Chondrocyte (in vitro differentiated cells): ENCODE data around the gene LRTM2. TPM values are rescaled to one million over a fixed set of nuclear protein-coding genes. Genes with fewer than 3 reads are reported as not detected.

ENCODE experiments used
- DNase-seq: peaks from one replicate; pipeline ENCODE4 v3.0.0; 2021; ENCODE audit warnings: mixed read lengths, low spot score
- H3K27ac Mint-ChIP-seq: one replicate; pipeline ENCODE4 v1.8.0; 2021; ENCODE audit warnings: mild to moderate bottlenecking, moderate library complexity, mixed read lengths; ENCODE audit not compliant: unreplicated experiment
- H3K27me3 Mint-ChIP-seq: 2 replicates; pipeline ENCODE4 v1.8.0; 2021; ENCODE audit warnings: low read depth, mixed read lengths
- H3K36me3 Mint-ChIP-seq: 2 replicates; pipeline ENCODE4 v1.8.0; 2021; ENCODE audit warnings: low read depth, mixed read lengths
- H3K4me1 Mint-ChIP-seq: 2 replicates; pipeline ENCODE4 v1.8.0; 2021; ENCODE audit warnings: low read depth, mild to moderate bottlenecking, mixed read lengths
- H3K4me3 Mint-ChIP-seq: one replicate; pipeline ENCODE4 v1.8.0; 2021; ENCODE audit warnings: mild to moderate bottlenecking, moderate library complexity, mixed read lengths; ENCODE audit not compliant: unreplicated experiment
- H3K9me3 Mint-ChIP-seq: 2 replicates; pipeline ENCODE4 v1.8.0; 2021; ENCODE audit warnings: low read depth, mixed read lengths
- total RNA-seq: library from RNA; stranded (reverse); gene quantifications from 3 replicates; pipeline ENCODE4 v1.2.1, GENCODE V29; 2021
- TF ChIP-seq, protein P1 (sequence below): fragments of 200-600 bp; sonication (generic); IDR thresholded peaks from 2 replicates; pipeline ENCODE4 v1.5.0; 2021; ENCODE audit warnings: antibody characterized with exemption, mild to moderate bottlenecking, moderate library complexity

LRTM2 gene
- total RNA-seq, 1 donor from 2014 or later: not detected

DNA sequence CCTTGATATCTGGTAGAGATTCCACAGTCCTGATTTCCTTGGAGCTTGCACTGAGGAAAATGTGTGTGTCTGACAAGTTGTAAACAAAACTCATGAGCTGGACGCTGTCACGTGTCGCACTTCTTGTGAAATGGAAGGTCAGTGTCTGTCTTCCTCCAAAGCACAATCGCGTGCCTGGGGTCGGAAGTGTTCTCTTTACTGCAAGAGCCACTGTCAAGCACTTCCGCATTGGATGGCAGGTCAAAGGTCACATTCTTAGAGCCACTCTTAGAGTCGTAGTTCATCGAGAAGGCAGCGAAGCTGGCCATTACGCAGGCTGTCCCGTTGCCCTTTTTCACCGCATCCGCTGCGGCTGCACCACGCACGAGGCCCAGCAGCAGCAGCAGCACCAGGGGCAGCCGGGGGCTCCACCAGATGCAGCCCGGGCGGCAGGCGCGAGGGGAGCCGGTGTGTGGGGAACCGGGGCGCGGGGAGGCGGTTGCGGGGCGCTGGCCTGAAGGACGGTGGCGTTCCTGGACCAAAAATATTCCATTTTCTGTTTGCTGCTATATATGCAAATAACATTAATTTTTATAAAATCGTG is 45.0 kb downstream of the LRTM2 start:
- no peak overlapping the region for H3K27ac Mint-ChIP-seq

DNA sequence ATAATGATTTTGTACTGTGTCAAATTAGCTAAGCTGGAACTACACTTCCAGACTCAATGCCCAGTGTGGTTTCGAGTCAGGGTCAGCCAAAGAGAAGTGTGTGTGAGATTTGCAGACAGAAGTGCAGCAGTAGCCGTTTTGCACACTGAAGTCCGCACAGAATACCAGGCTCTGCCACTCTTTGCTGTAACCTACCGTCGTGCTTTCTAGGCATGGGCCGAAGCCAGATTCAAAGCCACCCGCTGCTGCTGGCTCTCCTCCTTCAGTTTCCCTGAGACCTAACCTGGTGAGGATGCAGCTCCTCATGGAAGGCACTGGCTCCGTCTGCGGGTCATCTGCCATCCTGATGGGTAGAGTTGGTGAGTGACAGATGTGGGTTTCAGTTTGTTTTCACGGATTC is 48.8 kb downstream of the LRTM2 start:
- Mint-ChIP-seq H3K27me3 (peaks cover 35% of the 10 kb centered on the region), H3K36me3 (peaks cover 11% of the 10 kb centered on the region), H3K4me1 (no peaks in the 10 kb centered on the region), H3K4me3 (no peak overlapping the region), H3K9me3 (peaks cover 10% of the 10 kb centered on the region), H3K27ac (no peak overlapping the region)
- no peak for DNase-seq
- TF ChIP-seq, protein P1, sequence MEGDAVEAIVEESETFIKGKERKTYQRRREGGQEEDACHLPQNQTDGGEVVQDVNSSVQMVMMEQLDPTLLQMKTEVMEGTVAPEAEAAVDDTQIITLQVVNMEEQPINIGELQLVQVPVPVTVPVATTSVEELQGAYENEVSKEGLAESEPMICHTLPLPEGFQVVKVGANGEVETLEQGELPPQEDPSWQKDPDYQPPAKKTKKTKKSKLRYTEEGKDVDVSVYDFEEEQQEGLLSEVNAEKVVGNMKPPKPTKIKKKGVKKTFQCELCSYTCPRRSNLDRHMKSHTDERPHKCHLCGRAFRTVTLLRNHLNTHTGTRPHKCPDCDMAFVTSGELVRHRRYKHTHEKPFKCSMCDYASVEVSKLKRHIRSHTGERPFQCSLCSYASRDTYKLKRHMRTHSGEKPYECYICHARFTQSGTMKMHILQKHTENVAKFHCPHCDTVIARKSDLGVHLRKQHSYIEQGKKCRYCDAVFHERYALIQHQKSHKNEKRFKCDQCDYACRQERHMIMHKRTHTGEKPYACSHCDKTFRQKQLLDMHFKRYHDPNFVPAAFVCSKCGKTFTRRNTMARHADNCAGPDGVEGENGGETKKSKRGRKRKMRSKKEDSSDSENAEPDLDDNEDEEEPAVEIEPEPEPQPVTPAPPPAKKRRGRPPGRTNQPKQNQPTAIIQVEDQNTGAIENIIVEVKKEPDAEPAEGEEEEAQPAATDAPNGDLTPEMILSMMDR: no peak

More for the DNA sequence above, 45.0 kb downstream of the LRTM2 start:
- Mint-ChIP-seq H3K36me3 (peaks cover 10% of the 10 kb centered on the region), H3K9me3 (peaks cover 10% of the 10 kb centered on the region), H3K4me1 (peaks cover 4% of the 10 kb centered on the region), H3K4me3 (no peak overlapping the region), H3K27me3 (peaks cover 24% of the 10 kb centered on the region)
- DNase-seq: no peak
- TF ChIP-seq, protein P1: no peak

DNA sequence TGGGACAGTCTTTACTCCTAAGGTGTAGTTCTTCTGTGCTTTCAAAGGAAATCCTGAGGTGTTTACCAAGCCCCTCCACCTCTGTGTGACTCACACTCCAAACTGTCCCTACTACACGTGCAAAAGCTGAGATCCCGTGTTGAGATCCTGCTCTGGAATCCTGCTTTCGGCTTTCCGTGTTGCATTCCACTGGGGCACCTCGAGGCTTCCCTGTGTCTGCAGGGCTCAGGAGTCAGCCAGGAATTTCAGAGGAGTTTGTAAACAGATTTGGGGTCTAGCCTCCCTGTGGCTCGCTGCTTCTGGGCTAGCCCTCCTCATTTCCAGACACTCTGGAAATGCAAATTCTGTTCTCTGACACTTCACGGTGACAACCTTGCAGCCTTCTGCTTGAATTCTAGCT is 49.7 kb downstream of the LRTM2 start:
- H3K27me3 Mint-ChIP-seq: peaks cover 43% of the 10 kb centered on the region
- H3K27ac Mint-ChIP-seq: no peak overlapping the region

DNA sequence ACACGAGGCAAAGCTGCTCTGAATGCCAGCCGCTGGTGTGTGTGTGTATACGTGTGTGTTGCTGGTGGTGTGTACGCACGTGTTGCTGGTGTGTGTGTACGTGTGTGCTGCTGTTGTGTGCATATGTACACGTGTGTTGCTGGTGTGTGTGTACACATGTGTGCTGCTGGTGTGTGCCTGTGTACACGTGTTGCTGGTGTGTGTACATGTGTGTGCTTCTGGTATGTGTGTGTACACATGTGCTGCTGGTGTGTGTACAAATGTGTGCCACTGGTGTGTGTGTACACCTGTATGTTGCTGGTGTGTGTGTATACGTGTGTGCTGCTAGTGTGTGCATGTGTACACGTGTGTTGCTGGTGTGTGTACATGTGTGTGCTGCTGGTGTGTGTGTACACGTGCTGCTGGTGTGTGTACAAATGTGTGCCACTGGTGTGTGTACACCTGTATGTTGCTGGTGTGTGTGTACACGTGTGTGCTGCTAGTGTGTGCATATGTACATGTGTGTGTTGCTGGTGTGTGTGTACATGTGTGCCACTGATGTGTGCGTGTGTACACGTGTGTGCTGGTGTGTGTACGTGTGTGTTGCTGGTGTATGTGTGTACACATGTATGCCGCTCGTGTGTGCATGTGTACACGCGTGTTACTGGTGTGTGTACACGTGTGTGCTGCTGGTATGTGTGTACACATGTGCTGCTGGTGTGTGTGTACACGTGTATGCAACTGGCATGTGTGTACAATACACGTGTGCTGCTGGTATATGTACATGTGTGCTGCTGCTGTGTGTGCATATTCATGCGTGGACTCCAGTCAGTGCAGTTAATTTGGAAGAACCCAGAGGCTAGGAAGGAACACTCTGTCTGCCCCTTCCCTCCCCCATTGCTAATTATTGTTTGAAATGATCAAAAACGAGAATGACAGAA is 50.9 kb downstream of the LRTM2 start:
- TF ChIP-seq, protein P1: no peak
- Mint-ChIP-seq H3K4me3 (no peak overlapping the region), H3K27ac (no peak overlapping the region), H3K27me3 (peaks cover 50% of the 10 kb centered on the region), H3K36me3 (peaks cover 11% of the 10 kb centered on the region), H3K4me1 (no peaks in the 10 kb centered on the region), H3K9me3 (peaks cover 10% of the 10 kb centered on the region)
- DNase-seq: no peak

More for the DNA sequence above, 49.7 kb downstream of the LRTM2 start:
- peaks cover 10% of the 10 kb centered on the region for H3K9me3 Mint-ChIP-seq
- TF ChIP-seq, protein P1: no peak
- H3K4me3 Mint-ChIP-seq: no peak overlapping the region
- H3K36me3 Mint-ChIP-seq: peaks cover 11% of the 10 kb centered on the region
- H3K4me1 Mint-ChIP-seq: no peaks in the 10 kb centered on the region
- no peak for DNase-seq

DNA sequence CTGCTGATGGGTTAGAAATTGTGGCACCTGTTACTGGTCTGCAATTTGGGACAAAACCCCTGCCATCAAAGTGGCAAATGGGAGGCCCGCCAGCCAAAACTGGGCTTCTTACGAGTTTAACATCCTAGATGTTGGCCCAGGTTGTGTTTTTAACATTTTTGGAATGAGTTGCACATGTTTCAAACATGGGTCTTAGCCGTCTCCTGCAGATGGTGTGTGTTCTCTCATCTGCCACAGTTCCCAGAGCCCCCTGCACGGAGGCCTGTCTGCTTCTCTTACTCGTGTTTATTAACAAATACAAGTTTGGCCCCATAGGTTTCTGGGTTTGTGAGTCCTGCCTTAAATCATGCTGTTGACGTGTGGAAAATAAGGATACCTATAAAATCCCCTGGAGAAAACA is 51.6 kb downstream of the LRTM2 start:
- Mint-ChIP-seq H3K4me3 (no peak overlapping the region), H3K27me3 (peaks cover 53% of the 10 kb centered on the region), H3K4me1 (no peaks in the 10 kb centered on the region), H3K36me3 (peaks cover 14% of the 10 kb centered on the region), H3K27ac (no peak overlapping the region), H3K9me3 (peaks cover 16% of the 10 kb centered on the region)
- DNase-seq: no peak
- TF ChIP-seq, protein P1: no peak
